ENCODE results near the gene INPP5A. TPM values are rescaled to one million over a fixed set of nuclear protein-coding genes. Genes with fewer than 3 reads are reported as not detected.

Gene INPP5A
- total and polyA plus RNA-seq, 10 of the 15 experiments (the other 5 are each of a cell fraction or from before 2014, with no cell fraction given), result 0.52 to 15.0 (median 6.3) TPM

GRCh38 chr10:132698211-132698751 is 160.7 kb downstream of the INPP5A start:
- DNase-seq (ENCODE audit: low read depth, low spot score) (no peak), FAIRE-seq (no peak), ATAC-seq (no peak)
- Histone ChIP-seq H2AFZ (ENCODE audit: control insufficient read depth, low read depth, low read length) (no peak overlapping the region), H3K79me2 (ENCODE audit: control insufficient read depth, insufficient read depth, low read length) (no peaks in the 10 kb centered on the region), H3K36me3 (ENCODE audit: control insufficient read depth in 2 of 2, insufficient read depth in 2 of 2, low read length in 1 of 2) (peaks cover 0 to 2% of the 10 kb centered on the region in 2 experiments; a peak in 2 of 4 replicates), H3K9me3 (replicated peaks; ENCODE audit: control insufficient read depth, insufficient read depth, low read length) (no peaks in the 10 kb centered on the region; the same call in 2 of the 3 replicates), H3K4me1 (ENCODE audit: control insufficient read depth, insufficient read depth, low read length) (no peaks in the 10 kb centered on the region), H3K4me2 (ENCODE audit: control insufficient read depth, insufficient read depth) (no peak overlapping the region), H3K27me3 (replicated peaks in 1 of 2; ENCODE audit: control insufficient read depth in 2 of 2, insufficient read depth in 2 of 2, low read length in 1 of 2) (no peaks in the 10 kb centered on the region), H3K9ac (ENCODE audit: control insufficient read depth, insufficient read depth, low read length) (no peak overlapping the region), H4K20me1 (ENCODE audit: control insufficient read depth, insufficient read depth) (no peaks in the 10 kb centered on the region), H3K27ac (ENCODE audit: control insufficient read depth, insufficient read depth) (no peak overlapping the region), H3K4me3 (no peak overlapping the region)
- ChIA-PET RAD21 (ENCODE audit: unreplicated experiment) (no interaction called here), CTCF (no interaction called here), POLR2A (no interaction called here), SMC1A (ENCODE audit: uncharacterized antibody, unreplicated experiment) (no interaction called here)
- no peak for TF ChIP-seq ZBED1 (IDR thresholded peaks at IDR 0.05; ENCODE audit: borderline replicate concordance)
- no peak for TF ChIP-seq EED (IDR thresholded peaks at IDR 0.05; ENCODE audit: low read depth)
- no peak for TF ChIP-seq IKZF1 (conservative IDR thresholded peaks at IDR 0.05)
- TF ChIP-seq CBX3 (IDR thresholded peaks at IDR 0.05; ENCODE audit: borderline replicate concordance, low read depth), result no peak
- TF ChIP-seq PML (IDR thresholded peaks at IDR 0.05; ENCODE audit: low read length), result no peak
- TF ChIP-seq SMARCA5 (IDR thresholded peaks at IDR 0.05), result no peak
- no peak for TF ChIP-seq SUPT20H (IDR thresholded peaks at IDR 0.05; ENCODE audit: borderline replicate concordance, control insufficient read depth, low read depth, low read length)
- TF ChIP-seq SMAD1 (IDR thresholded peaks at IDR 0.05; ENCODE audit: low read depth, partially characterized antibody), result no peak
- TF ChIP-seq E2F4 (IDR thresholded peaks at IDR 0.05; ENCODE audit: low read depth, low read length), result no peak
- TF ChIP-seq ZBTB33 (IDR thresholded peaks at IDR 0.05), result no peak
- no peak for TF ChIP-seq CEBPB (IDR thresholded peaks at IDR 0.05; ENCODE audit: borderline replicate concordance in 1 of 2, low read depth in 2 of 2, low read length in 2 of 2)
- no peak for TF ChIP-seq NKRF (conservative IDR thresholded peaks at IDR 0.05)
- no peak for TF ChIP-seq MYB (IDR thresholded peaks at IDR 0.05; ENCODE audit: borderline replicate concordance, low read depth, low read length)
- no peak for TF ChIP-seq ZNF24 (IDR thresholded peaks at IDR 0.05)
- TF ChIP-seq E2F8 (IDR thresholded peaks at IDR 0.05; ENCODE audit: low read depth, partially characterized antibody), result no peak
- no peak for TF ChIP-seq SMAD5 (IDR thresholded peaks at IDR 0.05; ENCODE audit: low read depth)
- no TSS peak for BruUV-seq (replicated peaks)
- in situ Hi-C loops (cut with MboI), result no loop called here
- 93% methylated on average over 24 of the region's 24 CpGs for WGBS (ENCODE audit: insufficient coverage, insufficient replicate concordance, low lambda C conversion rate, missing lambda C conversion rate)
- intact Hi-C loops (cut with micrococcal nuclease; ENCODE audit: unreplicated experiment), result no loop called here

Measured in GM12878 (cell line).